Esophagus (tissue), 2 donors: ENCODE data around the gene HAUS7. TPM values are rescaled to one million over a fixed set of nuclear protein-coding genes. Genes with fewer than 3 reads are reported as not detected.

Experiments
- H3K27ac ChIP-seq, 2 donors: one replicate each; pipeline ENCODE4 v1.5.1; 2013; ENCODE audit warnings: low read depth in 2 of 2, mild to moderate bottlenecking in 2 of 2, inconsistent platforms in 1 of 2, low read length in 1 of 2, moderate library complexity in 1 of 2
- H3K27me3 ChIP-seq, 2 donors: one replicate each; pipeline ENCODE4 v1.6.1; 2013; ENCODE audit warnings: low read length in 2 of 2, control low read depth in 1 of 2, mild to moderate bottlenecking in 1 of 2; ENCODE audit not compliant: insufficient read depth in 2 of 2, control insufficient read depth in 1 of 2
- H3K36me3 ChIP-seq, 2 donors: one replicate each; pipeline ENCODE4 v1.6.1; 2013; ENCODE audit warnings: low read length in 1 of 2; ENCODE audit not compliant: control insufficient read depth in 2 of 2, insufficient read depth in 2 of 2
- H3K4me1 ChIP-seq, 2 donors: one replicate each; pipeline ENCODE4 v1.6.1; 2013; ENCODE audit warnings: low read length in 1 of 2; ENCODE audit not compliant: control insufficient read depth in 2 of 2, insufficient read depth in 2 of 2
- H3K4me3 ChIP-seq, 2 donors: one replicate each; pipeline ENCODE4 v1.5.1; 2013; ENCODE audit warnings: low read length in 2 of 2, mild to moderate bottlenecking in 2 of 2, low read depth in 1 of 2, moderate library complexity in 1 of 2
- H3K9me3 ChIP-seq, 2 donors: one replicate each; pipeline ENCODE4 v1.6.1; 2013; ENCODE audit warnings: mild to moderate bottlenecking in 2 of 2, low read depth in 1 of 2, low read length in 1 of 2, moderate library complexity in 1 of 2; ENCODE audit not compliant: control insufficient read depth in 2 of 2, insufficient read depth in 1 of 2
- WGBS, 2 donors: extraction: QIAGEN DNeasy Blood & Tissue Kit; methylation state at CpG; one replicate each; pipeline ENCODE4 v1.1.7; 2013; 5-methylcytosine and 5-hydroxymethylcytosine counted together
- polyA plus RNA-seq, 2 donors: library from polyadenylated mRNA; stranded (reverse); fragments of 200-250 nt; gene quantifications; one replicate each; pipeline ENCODE4 v1.2.3, GENCODE V29; 2013
- donor health status: healthy with polysubstance abuse.
- donor health status: Bipolar disorder and iron deficiency.

The HAUS7 gene
- polyA plus RNA-seq, 2 donors, result 14.7 to 27.1 TPM

DNA sequence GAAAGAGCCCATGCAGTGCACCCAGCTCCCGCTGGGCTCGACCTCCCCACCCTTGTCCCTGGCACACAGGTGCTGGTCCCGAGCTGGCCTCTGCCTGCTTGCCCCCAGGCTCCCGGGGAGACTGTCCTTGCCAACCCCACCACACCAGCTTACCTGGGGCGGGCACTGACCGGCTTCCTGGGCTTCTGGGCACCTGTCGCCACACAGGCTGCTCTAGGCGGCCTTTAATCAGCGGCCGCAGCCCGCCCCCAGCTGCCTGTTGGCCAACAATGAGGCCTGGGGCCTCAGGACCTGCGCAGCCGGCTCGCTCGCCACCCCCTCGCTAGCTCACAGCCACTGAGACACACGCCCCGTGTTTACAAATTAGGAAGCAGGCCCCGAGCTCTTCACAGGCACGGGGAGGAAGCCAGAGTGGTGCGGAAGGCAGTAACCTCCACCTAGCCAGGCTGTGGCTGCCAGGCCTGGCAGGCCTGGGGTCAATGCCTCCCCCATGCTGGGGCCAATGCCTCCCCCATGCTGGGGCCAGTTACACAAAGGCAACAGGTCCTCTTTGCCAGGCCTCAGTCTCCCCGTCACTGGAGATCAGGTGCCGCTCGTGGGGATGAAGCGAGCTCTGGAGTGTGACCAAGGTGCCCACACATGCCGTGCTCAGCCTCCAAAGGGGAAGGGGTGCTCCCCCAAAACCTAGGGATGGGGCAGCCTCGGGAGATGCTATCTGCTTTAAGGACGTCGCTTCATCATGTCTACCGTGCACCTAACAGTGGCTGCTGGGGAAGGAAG lies 24.3 kb downstream of the HAUS7 start, which contains the start of gene TREX2:
TREX2 (minus strand) TSS at position 201 of the 780 bp plus-strand sequence. CDS start 626 bp downstream, outside the sequence.
- H3K27ac ChIP-seq, result no peak within 1 kb of the TSS
- H3K4me1 ChIP-seq, result peaks cover 0 to 5% of the 10 kb centered on the region in 2 donors
- 73 to 74% methylated on average over 28 to 30 of the region's 30 CpGs for WGBS, 2 donors
- no peaks in the 10 kb centered on the region for H3K36me3 ChIP-seq
- H3K4me3 ChIP-seq, result no peak within 1 kb of the TSS
- no peaks in the 10 kb centered on the region for H3K9me3 ChIP-seq
- no peaks in the 10 kb centered on the region for H3K27me3 ChIP-seq

GRCh38 chrX:153445106-153445855 lies 25.1 kb downstream of the HAUS7 start:
- no peak overlapping the region for H3K4me3 ChIP-seq
- no peak overlapping the region for H3K27ac ChIP-seq
- H3K36me3 ChIP-seq, result no peaks in the 10 kb centered on the region
- H3K27me3 ChIP-seq, result no peaks in the 10 kb centered on the region
- peaks cover 0 to 5% of the 10 kb centered on the region in 2 donors for H3K4me1 ChIP-seq
- H3K9me3 ChIP-seq, result no peaks in the 10 kb centered on the region
- WGBS, 2 donors, result 80 to 86% methylated on average over 33 to 35 of the region's 35 CpGs

GRCh38 chrX:153444333-153445011 lies 25.9 kb downstream of the HAUS7 start:
- WGBS, 2 donors, result 87 to 89% methylated on average over 32 to 37 of the region's 37 CpGs

DNA sequence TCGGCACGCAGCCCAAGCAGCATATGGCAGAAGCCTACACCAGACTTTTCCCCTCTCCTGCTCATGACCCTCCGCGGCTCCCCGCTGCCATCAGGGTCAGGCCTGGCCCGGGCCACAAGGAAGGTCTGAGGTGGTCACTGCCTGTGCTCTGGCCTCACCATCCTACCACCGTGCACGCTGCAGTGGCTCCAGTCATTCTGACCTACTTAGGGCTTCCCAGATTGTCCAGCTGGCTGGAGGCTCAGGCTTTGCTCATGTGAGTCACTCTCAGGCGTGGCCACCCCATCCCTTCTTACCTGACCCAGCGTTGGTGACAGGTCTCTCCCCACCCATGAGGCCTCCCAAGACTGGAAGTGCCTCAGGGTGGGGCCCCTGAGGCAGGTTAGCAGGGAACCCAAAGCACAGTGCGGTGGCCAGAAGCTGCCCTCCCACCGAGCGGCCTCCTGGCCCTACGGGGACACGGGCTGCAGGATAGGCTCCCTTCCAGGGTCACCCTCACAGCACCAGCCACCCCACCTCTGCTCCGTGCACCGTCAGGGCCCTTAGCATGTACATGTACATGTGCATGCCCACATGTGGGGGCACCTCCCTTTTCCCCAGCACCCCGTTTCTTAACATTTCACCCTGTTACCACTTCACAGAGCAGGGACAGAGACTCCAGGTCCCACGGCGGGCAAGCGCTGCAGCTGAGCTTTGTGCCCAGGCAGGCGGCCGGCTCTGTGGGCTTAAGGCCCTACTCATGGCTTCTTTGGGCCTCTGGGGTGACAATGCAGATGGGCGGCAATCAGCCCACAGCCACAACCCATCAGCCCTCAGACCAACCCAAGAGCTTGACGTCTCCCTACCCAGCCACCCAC lies 26.7 kb downstream of the HAUS7 start:
- 82 to 83% methylated on average over 25 of the region's 25 CpGs for WGBS, 2 donors
- Histone ChIP-seq H3K4me3 (no peak overlapping the region), H3K9me3 (no peaks in the 10 kb centered on the region), H3K36me3 (no peaks in the 10 kb centered on the region), H3K4me1 (peaks cover 0 to 5% of the 10 kb centered on the region in 2 donors), H3K27me3 (no peaks in the 10 kb centered on the region), H3K27ac (no peak overlapping the region)

More at GRCh38 chrX:153444333-153445011, 25.9 kb downstream of the HAUS7 start:
- Histone ChIP-seq H3K27me3 (no peaks in the 10 kb centered on the region), H3K36me3 (no peaks in the 10 kb centered on the region), H3K27ac (no peak overlapping the region), H3K4me3 (no peak overlapping the region), H3K4me1 (peaks cover 0 to 5% of the 10 kb centered on the region in 2 donors), H3K9me3 (no peaks in the 10 kb centered on the region)

DNA sequence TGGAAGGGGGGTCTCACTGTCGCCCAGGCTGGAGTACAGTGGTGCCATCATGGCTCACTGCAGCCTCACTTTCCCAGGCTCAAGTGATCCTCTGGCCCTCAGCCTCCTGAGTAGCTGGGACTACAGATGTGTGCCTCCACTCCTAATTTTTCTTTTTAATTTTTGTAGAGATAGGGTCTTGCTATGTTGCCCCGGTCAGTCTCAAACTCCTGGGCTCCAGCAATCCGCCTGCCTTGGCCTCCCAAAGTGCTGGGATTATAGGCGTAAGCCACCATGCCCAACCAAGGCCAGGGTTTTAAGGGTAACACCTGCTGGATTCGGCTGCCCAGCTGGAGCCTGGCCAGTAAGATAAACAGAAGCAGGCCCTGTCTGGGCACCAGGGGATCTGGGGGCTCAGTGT lies 27.9 kb downstream of the HAUS7 start:
- H3K27me3 ChIP-seq, result no peaks in the 10 kb centered on the region
- peaks cover 0 to 5% of the 10 kb centered on the region in 2 donors for H3K4me1 ChIP-seq
- 77 to 82% methylated on average over 5 of the region's 5 CpGs for WGBS, 2 donors
- H3K4me3 ChIP-seq, result no peak overlapping the region
- no peaks in the 10 kb centered on the region for H3K36me3 ChIP-seq
- H3K9me3 ChIP-seq, result no peaks in the 10 kb centered on the region
- no peak overlapping the region for H3K27ac ChIP-seq

DNA sequence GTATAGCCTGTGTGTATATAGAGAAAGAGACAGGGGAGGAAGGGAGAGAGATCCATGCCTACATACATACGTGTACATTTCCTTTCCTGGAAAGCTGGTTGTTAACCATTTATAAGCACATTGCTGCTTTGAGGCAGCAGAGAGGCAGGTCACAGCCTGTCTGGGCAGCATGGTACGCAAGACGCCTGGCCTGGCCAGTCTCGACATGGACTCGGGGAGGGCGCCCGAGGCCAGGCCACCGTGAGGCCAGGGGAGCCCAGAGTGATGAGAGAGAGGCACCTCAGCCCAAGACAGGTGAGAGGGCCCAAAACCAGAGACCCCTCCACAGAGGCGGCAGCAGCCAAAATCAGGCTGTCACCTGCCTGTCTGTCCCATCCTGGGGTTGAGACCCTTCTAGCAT lies 28.4 kb downstream of the HAUS7 start:
- Histone ChIP-seq H3K9me3 (no peaks in the 10 kb centered on the region), H3K4me1 (peaks cover 0 to 5% of the 10 kb centered on the region in 2 donors), H3K27ac (no peak overlapping the region), H3K27me3 (peaks cover 0 to 2% of the 10 kb centered on the region in 2 donors), H3K4me3 (no peak overlapping the region), H3K36me3 (no peaks in the 10 kb centered on the region)
- WGBS, 2 donors, result 45 to 64% methylated on average over 9 of the region's 9 CpGs

GRCh38 chrX:153441296-153441695 lies 29.1 kb downstream of the HAUS7 start:
- H3K9me3 ChIP-seq, result no peaks in the 10 kb centered on the region
- H3K27me3 ChIP-seq, result peaks cover 0 to 3% of the 10 kb centered on the region in 2 donors
- peaks cover 0 to 2% of the 10 kb centered on the region in 2 donors for H3K4me1 ChIP-seq
- H3K36me3 ChIP-seq, result no peaks in the 10 kb centered on the region
- no peak overlapping the region for H3K27ac ChIP-seq
- 42 to 64% methylated on average over 7 of the region's 7 CpGs for WGBS, 2 donors
- no peak overlapping the region for H3K4me3 ChIP-seq

DNA sequence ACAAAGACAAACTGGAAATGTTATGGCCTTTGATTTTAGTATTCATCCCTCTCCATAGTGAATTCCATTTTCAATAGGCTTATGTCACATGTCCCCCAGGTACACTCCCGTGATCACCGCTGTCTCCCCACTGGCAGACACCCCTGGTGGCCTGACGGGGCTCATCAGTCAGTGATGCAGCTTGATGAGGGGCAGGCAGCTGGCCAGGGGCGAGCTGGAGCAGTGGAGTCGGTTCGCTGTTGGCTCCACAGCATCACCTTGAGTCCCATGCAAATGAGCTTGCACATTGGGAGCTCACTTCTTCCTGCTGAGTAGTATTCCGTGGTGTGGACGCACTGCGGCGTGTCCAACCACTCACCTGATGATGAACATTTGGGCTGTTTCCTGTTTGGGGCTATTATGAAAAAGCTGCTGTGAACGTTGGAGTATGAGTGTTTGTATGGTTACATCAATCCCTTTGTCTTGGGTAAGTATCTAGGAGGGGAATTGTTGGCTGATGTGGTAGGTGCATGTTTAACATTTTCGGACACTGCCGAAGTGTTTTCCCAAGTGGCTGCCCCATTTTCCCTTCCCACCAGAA lies 29.7 kb downstream of the HAUS7 start:
- Histone ChIP-seq H3K9me3 (no peaks in the 10 kb centered on the region), H3K4me3 (no peak overlapping the region), H3K27ac (no peak overlapping the region), H3K27me3 (peaks cover 0 to 3% of the 10 kb centered on the region in 2 donors), H3K36me3 (no peaks in the 10 kb centered on the region), H3K4me1 (no peaks in the 10 kb centered on the region)
- 65 to 71% methylated on average over 13 of the region's 13 CpGs for WGBS, 2 donors
